Measurements from ENCODE around the gene HDAC9.

Gene HDAC9

DNA sequence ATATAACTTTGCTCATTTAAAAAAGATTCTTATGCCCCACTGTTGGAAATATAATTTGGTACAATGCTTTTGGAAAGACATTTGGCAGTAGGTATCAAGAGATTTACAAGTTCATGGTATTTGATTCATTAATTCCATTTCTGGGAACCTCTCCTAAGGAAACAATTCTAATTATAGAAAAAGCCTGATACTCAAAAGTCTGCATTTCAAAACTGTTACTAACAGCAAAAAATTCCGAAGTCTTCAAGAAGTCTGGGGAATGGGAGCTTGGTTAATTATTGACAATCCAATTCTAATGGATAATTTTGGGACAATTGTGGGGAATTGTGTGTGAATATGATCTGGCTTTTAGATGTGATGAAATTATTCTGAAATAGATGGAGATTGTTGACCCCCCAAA is 59.6 kb downstream of the HDAC9 start:
- no peak for DNase-seq (ENCODE audit: low read depth in 3 of 3)

DNA sequence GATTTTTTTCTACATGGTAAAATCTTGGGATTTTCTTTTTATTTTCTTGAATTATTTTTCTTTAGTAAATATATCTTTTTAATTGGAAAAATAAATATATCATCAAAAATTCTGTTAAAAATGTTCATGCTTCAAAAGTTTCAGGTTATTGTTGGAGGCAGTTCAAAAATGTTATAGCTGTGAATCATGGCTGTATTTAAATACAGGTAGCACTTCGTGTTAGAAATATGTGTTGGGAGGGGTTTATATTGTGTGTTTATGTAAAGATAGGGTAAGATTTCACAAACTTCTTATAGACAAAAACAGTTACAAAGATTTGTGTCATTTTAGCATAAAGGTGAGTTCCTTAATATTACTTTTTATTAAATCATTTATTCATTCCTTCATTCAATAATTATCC is 60.4 kb downstream of the HDAC9 start:
- no peak for DNase-seq (ENCODE audit: low read depth in 3 of 3)

DNA sequence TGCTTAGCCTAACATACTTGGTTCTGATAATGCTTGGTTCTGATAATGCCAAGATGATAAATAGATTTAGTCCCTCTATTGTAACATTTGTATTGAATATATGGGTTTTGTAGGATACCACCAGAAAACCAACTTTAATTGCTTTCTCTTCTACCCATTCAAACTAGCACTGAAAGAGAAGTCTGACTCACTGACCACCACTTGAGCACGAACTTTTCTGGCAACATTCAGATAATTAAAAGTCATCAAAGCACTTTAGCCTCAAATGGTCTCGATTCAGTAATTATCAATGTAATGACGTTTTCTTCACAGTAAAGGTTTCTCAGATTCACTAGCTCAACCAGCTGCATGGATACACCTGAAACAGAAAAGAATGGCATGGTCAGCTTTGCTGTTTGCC is 63.0 kb downstream of the HDAC9 start:
- no peak for DNase-seq (ENCODE audit: low read depth in 3 of 3)

DNA sequence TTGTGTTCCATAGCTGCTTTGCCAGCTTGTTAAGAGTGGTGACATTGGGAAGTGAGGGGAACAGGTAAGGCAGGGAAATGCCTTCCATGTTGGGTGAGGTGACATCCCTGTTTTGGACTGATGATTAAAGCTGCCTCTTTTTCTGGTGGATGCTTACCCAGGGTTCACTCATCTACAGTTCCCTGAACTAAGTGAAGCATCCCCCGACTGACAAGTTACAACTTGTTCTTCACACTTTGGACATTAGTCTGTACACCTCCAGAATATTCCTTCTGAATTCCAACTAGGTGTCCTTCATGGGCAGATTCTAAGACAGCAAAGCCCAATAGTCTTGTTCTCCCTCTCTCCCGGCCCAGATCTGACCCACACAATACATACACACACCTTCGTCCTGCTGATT is 63.4 kb downstream of the HDAC9 start:
- no peak for DNase-seq (ENCODE audit: low read depth in 3 of 3)

DNA sequence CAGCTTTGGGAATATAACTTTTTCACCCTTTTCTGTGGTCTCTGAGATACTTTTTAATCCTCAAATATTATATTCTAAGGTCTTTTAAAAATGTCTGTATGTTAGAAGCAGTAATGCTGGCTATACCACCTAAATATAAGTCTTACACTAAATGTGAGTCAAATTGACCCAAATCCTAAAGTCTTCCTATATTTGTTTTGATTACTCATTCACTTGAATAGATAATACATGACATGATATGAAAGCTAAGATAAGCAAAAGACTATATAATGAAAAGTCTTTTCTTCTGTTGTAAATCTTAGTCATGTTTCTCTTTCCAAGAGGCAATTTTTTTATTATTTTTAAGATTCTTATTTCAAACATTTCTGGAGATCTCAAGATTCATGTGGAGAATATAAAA is 64.2 kb downstream of the HDAC9 start:
- no peak for DNase-seq (ENCODE audit: low read depth in 3 of 3)

DNA sequence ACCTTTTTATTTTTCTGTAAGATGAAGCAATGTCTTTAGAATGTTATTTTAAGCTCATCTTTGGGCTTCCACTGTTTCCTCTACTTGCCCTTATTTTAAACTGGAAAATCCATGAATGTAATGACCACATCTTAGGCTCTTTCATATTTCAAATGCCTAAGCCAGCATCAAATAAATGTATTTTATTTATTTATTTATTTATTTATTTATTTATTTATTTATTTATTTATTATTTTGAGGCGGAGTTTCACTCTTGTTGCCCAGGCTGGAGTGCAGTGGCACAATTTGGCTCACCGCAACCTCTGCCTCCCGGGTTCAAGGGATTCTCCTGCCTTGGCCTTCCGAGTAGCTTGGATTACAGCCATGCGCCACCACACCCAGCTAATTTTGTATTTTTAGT is 69.2 kb downstream of the HDAC9 start:
- no peak for DNase-seq (ENCODE audit: low read depth in 3 of 3)

DNA sequence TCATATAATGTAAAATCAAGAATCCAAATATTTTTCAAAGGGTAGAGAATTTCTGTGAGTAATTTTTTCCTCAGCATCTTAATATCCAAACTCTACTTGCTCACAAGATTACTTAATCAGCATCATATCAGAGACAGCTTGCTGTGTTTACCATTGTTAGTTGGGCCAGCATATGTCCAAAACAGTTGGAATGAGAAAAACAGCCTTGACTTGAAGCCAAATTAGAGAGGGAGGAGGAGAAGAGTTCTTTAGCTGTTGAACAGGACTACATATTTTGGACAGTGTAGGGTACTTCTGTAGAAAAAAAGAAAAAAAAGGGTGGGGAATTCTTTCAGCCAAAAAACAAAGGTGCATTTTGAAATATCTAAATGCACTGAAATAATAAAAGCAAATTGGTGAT is 69.8 kb downstream of the HDAC9 start:
- no peak for DNase-seq (ENCODE audit: low read depth in 3 of 3)

DNA sequence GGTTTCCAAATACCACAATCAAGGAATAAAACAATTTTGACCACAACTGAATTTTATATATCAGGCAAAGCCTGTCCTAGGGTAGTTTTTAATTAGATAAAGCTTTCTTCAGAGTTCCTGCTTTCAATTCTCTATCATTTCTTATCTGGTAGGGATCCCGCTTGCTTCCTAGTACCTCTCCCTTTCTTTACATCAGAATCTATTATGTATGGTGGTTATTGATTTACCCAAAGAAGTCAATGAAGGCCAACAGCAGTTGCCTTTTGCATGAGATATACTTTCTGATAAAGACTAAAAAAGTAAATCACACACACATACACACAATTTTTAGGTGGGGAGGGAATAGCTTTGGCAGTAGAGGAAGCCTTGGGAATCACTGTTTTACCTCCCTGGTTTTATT is 70.7 kb downstream of the HDAC9 start:
- DNase-seq (ENCODE audit: low read depth in 3 of 3), result no peak

DNA sequence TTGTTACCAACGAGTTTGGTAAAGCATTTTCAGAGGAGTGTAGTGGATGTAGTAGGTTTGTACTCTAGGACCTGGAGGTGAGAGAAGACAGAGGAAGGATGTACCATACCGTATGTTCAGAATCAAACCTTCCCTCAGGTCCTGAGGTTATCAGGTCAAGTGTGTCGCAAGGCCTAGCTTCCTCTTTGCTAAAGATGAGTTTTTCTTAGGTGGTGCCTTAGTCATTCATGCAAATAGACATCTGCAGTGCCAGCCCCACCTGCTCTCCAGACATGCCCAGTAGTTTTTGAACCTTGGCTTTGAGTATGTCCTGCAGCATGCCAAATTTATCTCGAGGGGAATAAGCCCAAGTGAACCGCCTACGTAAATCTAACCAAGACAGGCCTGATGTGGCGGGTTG is 71.3 kb downstream of the HDAC9 start:
- no peak for DNase-seq (ENCODE audit: low read depth in 3 of 3)

DNA sequence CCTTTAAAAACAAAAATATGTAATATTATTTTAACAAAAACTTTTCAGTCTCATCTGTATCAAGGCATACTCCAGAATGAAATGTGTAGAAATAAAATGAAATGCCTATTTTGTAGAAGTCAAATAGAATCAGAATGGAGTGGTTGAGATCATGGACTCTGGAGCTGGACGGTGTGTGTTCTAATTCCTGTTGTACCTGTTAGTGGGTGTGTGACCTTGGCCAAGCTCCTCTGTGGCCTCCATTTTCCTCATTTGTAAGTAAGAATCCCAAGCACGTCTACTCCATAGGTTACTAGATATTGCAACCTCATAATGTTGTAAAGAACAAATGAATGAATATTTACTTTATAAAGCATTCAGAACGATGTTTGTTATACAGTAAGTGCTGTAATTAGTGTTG is 74.9 kb downstream of the HDAC9 start:
- DNase-seq (ENCODE audit: low read depth in 3 of 3), result no peak

DNA sequence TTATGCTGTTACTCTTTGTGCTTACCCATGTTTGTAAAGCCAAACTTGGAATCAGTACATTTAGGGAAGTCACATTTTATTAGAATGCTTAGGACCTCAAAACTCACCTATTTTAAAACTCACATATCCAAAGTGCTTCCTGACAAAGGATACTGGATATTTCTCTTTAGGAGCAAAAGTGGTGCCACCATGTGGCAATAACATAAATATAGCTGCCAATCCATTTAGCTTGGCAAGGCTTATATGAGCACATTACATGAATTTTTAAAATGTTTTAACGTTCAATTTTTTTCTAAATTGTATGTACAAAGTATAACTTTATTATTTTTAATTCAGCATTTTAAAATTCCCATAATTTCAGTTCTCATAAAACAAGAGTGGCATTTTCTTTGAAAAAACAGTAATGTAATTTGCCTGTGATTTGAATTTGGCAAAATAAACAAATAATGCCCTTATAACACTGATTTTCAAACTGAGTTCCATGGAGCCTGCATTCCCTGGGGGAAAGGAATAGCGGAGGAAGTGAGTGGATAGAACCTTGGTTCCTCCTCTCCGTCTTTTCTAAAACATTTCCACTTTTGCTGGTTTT is 75.4 kb downstream of the HDAC9 start:
- DNase-seq (ENCODE audit: low read depth in 3 of 3), result no peak

DNA sequence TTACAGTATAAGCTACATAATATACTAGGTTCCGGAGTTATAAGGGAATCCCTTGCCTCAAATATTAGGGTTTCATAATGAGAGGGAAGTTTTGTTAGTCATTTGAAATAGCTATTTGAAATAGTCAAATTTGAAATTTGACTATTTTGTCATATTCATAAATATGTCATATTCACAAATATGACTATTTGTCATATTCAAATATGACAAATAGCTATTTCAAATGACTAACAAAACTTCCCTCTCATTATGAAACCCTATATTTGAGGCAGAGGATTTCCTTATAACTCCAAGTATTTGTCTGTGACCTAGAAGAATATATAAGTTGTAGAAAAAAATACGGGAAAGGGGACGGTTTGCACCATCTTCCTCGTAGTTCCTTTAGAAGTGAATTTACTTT is 76.6 kb downstream of the HDAC9 start:
- DNase-seq (ENCODE audit: low read depth in 3 of 3), result no peak

DNA sequence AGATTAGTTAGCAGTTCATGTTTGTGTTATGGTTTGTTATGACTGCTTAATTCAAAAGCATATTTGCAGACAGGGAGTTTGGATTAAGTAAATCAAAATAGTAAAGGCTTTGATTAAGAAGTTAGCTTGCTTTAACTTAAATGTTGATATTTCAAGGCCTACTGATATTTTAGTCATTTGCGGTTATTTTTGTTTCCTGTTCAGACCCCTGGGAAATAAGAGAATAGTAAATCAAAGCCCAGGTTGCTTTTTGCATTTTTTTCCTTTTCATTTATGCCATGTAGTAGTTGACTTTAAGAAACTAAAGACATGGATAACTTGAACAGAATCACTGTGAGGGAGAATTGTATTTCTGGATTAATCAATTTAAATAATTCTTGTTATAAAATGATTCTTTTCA is 77.3 kb downstream of the HDAC9 start:
- no peak for DNase-seq (ENCODE audit: low read depth in 3 of 3)

DNA sequence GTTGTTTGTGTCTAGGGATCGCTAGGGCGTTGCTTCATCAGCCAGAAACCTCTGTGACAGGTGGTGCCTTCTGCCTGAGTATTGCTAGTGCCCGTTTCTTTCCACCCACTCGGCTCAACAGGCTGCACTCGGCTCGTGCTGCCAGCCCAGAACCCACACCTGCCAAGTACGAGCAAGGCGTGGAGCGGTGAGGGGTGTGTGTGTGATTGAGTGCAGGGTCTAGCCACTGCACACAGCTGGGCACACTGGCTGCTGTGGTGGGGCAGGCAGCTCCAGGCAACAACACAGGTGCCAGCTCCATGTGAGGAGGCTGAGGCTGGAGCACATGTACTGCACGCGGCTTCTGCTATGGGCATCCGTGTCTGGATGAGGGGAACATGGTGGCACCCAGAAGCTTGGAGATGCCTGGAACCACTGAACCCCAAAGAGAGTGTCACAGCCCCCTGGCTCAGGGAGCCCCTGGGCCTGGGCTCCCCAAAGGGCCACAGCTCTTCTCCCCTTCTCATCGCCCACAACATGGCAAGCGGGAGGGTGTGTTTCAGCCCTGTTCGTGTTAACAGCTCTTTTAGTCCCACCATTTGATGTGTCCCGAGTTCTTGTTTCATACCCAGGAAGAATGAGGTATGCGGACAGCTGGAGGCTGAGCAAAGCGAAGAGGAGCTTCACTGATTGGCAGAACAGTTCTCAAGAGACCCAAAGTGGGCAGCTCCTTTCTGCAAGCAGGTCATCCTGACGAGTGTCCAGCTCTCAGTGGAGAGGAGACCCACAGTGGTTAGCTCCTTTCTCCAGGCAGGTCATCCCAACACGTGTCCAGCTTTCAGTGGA is 78.1 kb downstream of the HDAC9 start:
- no peak for DNase-seq (ENCODE audit: low read depth in 3 of 3)

DNA sequence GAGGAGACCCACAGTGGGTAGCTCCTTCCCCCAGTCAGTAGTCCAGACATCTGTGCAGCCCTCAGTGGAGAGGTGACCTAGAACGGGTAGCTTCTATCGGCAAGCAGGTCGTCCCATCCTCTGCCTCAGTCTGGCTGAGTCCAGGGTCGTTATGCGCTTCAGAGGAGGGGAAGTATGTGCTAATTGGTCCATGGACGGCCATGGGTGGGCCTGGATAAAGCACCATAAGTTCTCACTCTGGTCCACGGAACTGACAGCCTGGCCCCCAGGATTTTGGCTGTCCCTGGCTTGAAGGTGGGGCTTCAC is 78.6 kb downstream of the HDAC9 start:
- DNase-seq (ENCODE audit: low read depth in 3 of 3), result no peak

DNA sequence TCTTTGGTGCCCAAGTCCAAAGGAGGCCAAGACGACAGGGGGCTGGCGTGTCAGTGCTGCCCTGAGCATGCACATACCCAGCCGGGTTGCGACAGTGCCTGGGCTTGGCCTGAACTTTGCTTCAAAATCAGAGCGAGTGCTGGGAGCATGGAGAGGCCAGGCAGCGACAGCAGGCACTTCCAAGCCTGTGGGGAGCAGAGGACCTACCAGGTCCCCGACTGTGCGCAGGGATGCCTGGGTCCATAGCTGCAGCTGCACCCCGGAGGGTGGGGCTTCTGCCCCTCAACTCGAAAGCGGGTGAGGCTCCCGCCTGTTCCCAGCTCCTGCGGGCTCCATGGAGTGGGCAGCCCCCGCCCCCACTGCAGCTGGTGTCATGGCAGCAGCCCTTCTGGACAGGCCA is 79.1 kb downstream of the HDAC9 start:
- DNase-seq (ENCODE audit: low read depth in 3 of 3), result no peak

DNA sequence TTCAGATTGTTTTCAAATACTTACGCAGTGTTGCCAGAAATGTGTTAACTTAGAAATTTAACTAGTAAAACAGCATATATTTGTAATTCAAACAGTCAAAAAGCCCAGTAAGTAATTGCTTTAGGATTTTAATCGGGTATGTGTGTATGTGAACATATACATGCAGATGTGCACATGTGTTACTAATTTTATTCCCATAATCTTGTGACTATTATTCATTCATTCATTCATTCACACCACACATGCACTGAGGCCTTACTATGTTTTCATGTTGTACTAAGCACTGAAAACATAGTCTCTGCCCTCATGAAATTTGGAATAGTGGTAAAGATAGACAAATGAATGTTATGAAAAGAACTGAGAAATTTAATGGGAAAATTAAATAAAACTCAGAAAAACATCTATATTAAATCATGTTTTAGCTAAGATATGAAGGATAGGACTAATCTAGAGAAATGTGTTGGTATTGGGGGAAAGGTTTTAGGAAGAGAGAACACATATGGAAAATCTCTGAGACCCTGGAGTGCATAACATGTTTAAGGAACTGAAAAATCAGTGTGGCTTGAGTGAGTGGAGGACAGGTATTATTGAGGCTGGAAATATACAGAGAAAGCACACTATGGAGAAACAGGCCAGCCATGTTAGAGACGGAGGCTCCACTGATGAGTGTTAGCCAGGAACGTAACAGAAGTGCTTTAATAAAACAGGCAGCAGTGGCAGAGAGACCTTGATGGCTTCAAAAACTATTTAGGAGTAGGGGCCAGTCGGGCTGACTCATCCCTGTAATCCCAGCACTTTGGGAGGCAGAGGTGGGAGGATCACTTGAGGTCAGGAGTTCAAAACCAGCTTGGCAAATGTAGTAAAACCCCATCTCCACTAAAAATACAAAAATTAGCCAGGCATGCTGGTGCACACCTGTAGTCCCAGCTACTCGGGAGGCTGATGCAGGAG is 80.3 kb downstream of the HDAC9 start:
- no peak for DNase-seq (ENCODE audit: low read depth in 3 of 3)

DNA sequence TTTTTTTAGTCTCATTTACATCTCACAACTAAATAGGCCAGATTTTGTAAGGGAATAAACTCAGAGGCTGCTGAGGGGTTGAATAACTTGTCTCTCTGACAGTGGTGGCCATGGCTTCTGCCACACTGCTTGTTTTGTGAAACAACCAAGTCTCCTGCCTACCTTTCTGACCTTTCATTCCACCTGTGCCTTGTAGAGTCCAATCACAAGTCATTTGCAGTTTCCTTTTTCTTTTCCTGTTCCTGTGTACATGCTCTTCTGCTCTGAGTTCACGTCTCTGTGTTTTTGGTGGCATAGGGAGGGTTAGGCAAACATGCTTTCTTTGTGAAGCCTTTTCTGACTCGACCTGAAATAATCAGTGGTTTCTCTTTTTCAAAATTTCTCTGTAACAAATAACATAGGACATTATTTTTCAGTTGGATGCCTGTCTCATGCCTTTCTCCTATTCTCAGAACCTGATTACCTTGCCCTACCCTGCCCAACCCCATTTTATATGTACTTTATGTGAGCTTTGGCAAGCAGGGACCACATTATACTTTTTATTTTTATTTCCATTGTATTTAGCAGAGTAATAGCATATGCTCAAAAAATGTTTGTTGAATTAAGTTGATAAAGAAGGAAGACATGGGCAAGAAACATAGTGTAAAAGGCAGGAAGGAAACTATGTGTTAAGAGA is 81.7 kb downstream of the HDAC9 start:
- DNase-seq (ENCODE audit: low read depth in 3 of 3), result no peak

DNA sequence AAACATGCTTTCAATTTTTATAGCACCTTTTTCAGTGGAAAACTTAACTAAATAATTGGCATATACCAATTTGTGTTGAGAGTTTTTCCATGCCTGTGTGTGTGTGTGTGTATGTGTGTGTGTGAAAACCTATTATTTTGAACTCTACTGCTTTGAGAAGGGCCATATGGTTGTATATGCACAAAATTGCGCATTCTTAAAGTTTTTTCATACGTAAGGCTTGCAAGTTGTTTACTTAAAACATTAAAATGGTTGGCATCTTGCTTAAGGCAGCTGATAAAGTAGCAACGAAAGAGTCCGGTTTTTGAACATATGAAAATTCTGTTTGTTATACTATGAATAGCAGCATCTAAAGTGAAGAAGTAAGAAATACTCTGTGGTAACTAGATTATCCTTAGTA is 84.1 kb downstream of the HDAC9 start:
- DNase-seq (ENCODE audit: low read depth in 3 of 3), result no peak

DNA sequence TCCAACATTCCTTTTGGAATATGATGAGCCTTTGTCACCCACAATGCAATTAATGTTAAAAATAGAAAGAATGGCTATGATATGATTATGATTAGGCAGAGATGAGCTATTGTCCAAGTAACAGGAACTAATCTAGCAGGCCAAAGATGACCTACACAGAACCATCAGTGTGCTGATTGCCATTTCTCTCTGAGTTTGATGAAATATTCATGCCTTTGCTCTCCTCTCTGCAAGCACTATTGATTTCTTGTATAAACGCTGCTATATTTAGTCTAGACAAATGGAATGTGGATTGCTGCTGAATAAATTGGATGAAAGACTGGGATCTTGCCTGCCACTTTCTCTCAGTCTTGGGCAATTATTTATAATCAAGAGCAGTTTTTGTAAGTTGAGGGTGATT is 85.4 kb downstream of the HDAC9 start:
- DNase-seq (ENCODE audit: low read depth in 3 of 3), result no peak

DNA sequence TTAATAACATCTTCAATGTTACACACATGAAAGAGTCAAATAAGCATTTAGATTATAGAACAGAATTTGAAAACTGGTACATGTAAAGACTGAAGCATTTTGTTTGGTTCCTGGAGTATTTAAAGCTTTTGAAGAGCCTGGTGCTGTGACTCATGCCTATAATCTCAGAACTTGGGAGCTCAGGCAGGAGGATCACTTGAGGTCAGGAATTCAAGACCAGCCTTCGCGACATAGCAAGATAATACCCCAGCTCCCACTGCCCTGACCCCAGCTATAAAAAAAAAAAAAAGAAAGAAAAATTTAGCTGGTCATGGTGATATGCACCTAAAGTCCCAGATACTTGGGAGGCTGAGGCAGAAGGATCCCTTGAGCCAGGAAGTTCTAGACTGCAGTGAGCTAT is 87.8 kb downstream of the HDAC9 start:
- no peak for DNase-seq (ENCODE audit: low read depth in 3 of 3)

DNA sequence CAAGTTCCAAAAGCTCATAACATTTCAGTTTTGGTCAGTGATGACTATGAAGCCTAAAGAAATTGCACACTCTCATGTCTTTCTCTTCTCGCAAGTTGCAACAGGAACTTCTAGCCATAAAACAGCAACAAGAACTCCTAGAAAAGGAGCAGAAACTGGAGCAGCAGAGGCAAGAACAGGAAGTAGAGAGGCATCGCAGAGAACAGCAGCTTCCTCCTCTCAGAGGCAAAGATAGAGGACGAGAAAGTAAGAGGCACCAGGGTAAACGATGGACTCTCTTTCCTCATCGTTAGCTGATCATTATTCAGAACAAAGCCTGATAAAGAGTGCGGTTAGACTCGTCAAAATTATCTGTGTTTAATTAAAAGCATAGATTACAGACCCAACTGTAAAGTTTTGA is 94.7 kb downstream of the HDAC9 start:
- no peak for DNase-seq (ENCODE audit: low read depth in 3 of 3)
